H1 (cell line): ENCODE measurements around the gene ARPC4. TPM values are rescaled to one million over a fixed set of nuclear protein-coding genes. Genes with fewer than 3 reads are reported as not detected.

Source experiments
- CTCF ChIA-PET: fragments of 300-600 bp; sonication (Branson Sonifier 250); formaldehyde crosslinking; loops from one replicate; lab custom pipeline; 2021; ENCODE audit not compliant: partially characterized antibody; lab: Charles Lee
- POLR2A ChIA-PET: fragments of 300-600 bp; sonication (Branson Sonifier 250); formaldehyde crosslinking; loops from one replicate; lab custom pipeline; 2021; ENCODE audit warnings: inconsistent platforms; ENCODE audit not compliant: partially characterized antibody; lab: Charles Lee
- DNase-seq, 2 experiments: peaks; one replicate each; pipeline versions ENCODE4 v3.0.0 to v3.0.0-alpha.2; 2010 to 2022; ENCODE audit warnings: low spot score in 2 of 2, low read depth in 1 of 2, mixed read lengths in 1 of 2
- FAIRE-seq: peaks from 2 replicates; lab custom pipeline; 2011; peaks lifted over from hg19 to GRCh38; lab: Jason Lieb, UNC
- H2AFZ ChIP-seq: 2 replicates; pipeline ENCODE4 v1.8.1; 2012; ENCODE audit warnings: low read length, inconsistent platforms
- H2AK5ac ChIP-seq: 2 replicates; pipeline ENCODE4 v1.6.1; 2013; ENCODE audit warnings: low read depth, low read length
- H2BK120ac ChIP-seq: replicated peaks from 2 replicates; pipeline ENCODE3; 2013; ENCODE audit warnings: low read depth, low read length, inconsistent platforms
- H2BK12ac ChIP-seq: 2 replicates; pipeline ENCODE4 v1.6.1; 2013; ENCODE audit warnings: low read depth, low read length
- H2BK15ac ChIP-seq: 2 replicates; pipeline ENCODE4 v1.6.1; 2013; ENCODE audit warnings: low read length
- H2BK20ac ChIP-seq: 2 replicates; pipeline ENCODE4 v1.6.1; 2013; ENCODE audit warnings: low read length
- H2BK5ac ChIP-seq: 2 replicates; pipeline ENCODE4 v1.6.1; 2013; ENCODE audit warnings: low read depth, low read length
- H3K14ac ChIP-seq: 2 replicates; pipeline ENCODE4 v1.6.1; 2013; ENCODE audit warnings: inconsistent platforms; ENCODE audit not compliant: insufficient read length
- H3K18ac ChIP-seq: 2 replicates; pipeline ENCODE4 v1.6.1; 2013; ENCODE audit warnings: low read length; ENCODE audit errors: extremely low read depth
- H3K23ac ChIP-seq: 2 replicates; pipeline ENCODE4 v1.6.1; 2013; ENCODE audit warnings: inconsistent platforms; ENCODE audit not compliant: insufficient read length
- H3K23me2 ChIP-seq: 2 replicates; pipeline ENCODE4 v1.6.1; 2013; ENCODE audit warnings: low read depth, low read length
- H3K27ac ChIP-seq: 2 replicates; pipeline ENCODE4 v1.6.1; 2011; ENCODE audit warnings: low read depth, low read length, inconsistent platforms
- H3K27me3 ChIP-seq, 4 experiments: replicated peaks in 1 of 4; 1 replicate in 1 of 4; 2 replicates in 3 of 4; pipeline versions ENCODE4 v1.6.1 to v1.8.1; 2011 to 2013; ENCODE audit warnings: low read length in 3 of 4, mild to moderate bottlenecking in 3 of 4, inconsistent platforms in 2 of 4, mixed read lengths in 2 of 4, moderate library complexity in 1 of 4; ENCODE audit not compliant: control insufficient read depth in 3 of 4, insufficient read depth in 3 of 4; ENCODE audit errors: extremely low read depth in 1 of 4
- H3K36me3 ChIP-seq, 4 experiments: 2 replicates each; pipeline versions ENCODE4 v1.6.1 to v1.8.1; 2011 to 2013; ENCODE audit warnings: mild to moderate bottlenecking in 4 of 4, low read length in 3 of 4, moderate library complexity in 2 of 4, control low read depth in 1 of 4, inconsistent platforms in 1 of 4; ENCODE audit not compliant: insufficient read depth in 4 of 4, control insufficient read depth in 2 of 4
- H3K4ac ChIP-seq: replicated peaks from 2 replicates; pipeline ENCODE3; 2013; ENCODE audit warnings: low read length, low read depth, mixed read lengths, inconsistent platforms; ENCODE audit not compliant: insufficient read length
- H3K4me1 ChIP-seq, 4 experiments: replicated peaks in 1 of 4; 1 replicate in 1 of 4; 2 replicates in 3 of 4; pipeline versions ENCODE4 v1.6.1 to v1.8.1; 2011 to 2013; ENCODE audit warnings: low read length in 3 of 4, inconsistent platforms in 2 of 4, mixed read lengths in 1 of 4; ENCODE audit not compliant: insufficient read depth in 4 of 4, control insufficient read depth in 3 of 4
- H3K4me2 ChIP-seq, 2 experiments: 2 replicates each; pipeline versions ENCODE4 v1.6.1 to v1.8.1; 2011 to 2013; ENCODE audit warnings: low read depth in 2 of 2, low read length in 2 of 2, control low read depth in 1 of 2, inconsistent platforms in 1 of 2, mild to moderate bottlenecking in 1 of 2; ENCODE audit not compliant: insufficient read depth in 1 of 2
- H3K4me3 ChIP-seq, 4 experiments: fragments of 200-600, 300-600 bp in 1 of 4; sonication (generic), shearing (Covaris generic), sonication (Bioruptor Twin) in 1 of 4; 2 replicates each; pipeline versions ENCODE4 v1.5.1 to v1.8.1; 2011 to 2016; ENCODE audit warnings: low read length in 4 of 4, low read depth in 3 of 4, control low read depth in 2 of 4, inconsistent platforms in 2 of 4, mild to moderate bottlenecking in 2 of 4, mixed read lengths in 1 of 4, moderate library complexity in 1 of 4; ENCODE audit not compliant: insufficient read depth in 2 of 4; ENCODE audit errors: extremely low read depth in 1 of 4
- H3K56ac ChIP-seq: replicated peaks from 2 replicates; pipeline ENCODE3; 2013; ENCODE audit warnings: low read depth, mild to moderate bottlenecking, mixed read lengths, low read length, inconsistent platforms; ENCODE audit not compliant: insufficient read length
- H3K79me1 ChIP-seq: 2 replicates; pipeline ENCODE4 v1.6.1; 2013; ENCODE audit warnings: low read depth, low read length, control low read depth
- H3K79me2 ChIP-seq, 2 experiments: 2 replicates each; pipeline versions ENCODE4 v1.6.1 to v1.8.1; 2012 to 2013; ENCODE audit warnings: low read length in 2 of 2, mild to moderate bottlenecking in 2 of 2, inconsistent platforms in 1 of 2; ENCODE audit not compliant: insufficient read depth in 2 of 2, control insufficient read depth in 1 of 2
- H3K9ac ChIP-seq, 4 experiments: replicated peaks in 1 of 4; 1 replicate in 1 of 4; 2 replicates in 3 of 4; pipeline versions ENCODE4 v1.6.1 to v1.8.1; 2011 to 2013; ENCODE audit warnings: low read depth in 3 of 4, low read length in 3 of 4, control low read depth in 2 of 4, mild to moderate bottlenecking in 2 of 4, moderate library complexity in 2 of 4, inconsistent platforms in 1 of 4; ENCODE audit errors: extremely low read depth in 1 of 4
- H3K9me3 ChIP-seq, 2 experiments: 2 replicates each; pipeline versions ENCODE4 v1.6.1 to v1.8.1; 2012 to 2013; ENCODE audit warnings: mild to moderate bottlenecking in 2 of 2, moderate library complexity in 2 of 2, control low read depth in 1 of 2, inconsistent platforms in 1 of 2, low read depth in 1 of 2, low read length in 1 of 2, mixed read lengths in 1 of 2; ENCODE audit not compliant: insufficient read depth in 2 of 2
- H4K20me1 ChIP-seq, 2 experiments: replicated peaks in 1 of 2; 2 replicates each; pipeline versions ENCODE3 to v1.8.1; 2011 to 2013; ENCODE audit warnings: inconsistent platforms in 2 of 2, low read length in 2 of 2, mild to moderate bottlenecking in 1 of 2; ENCODE audit not compliant: insufficient read depth in 2 of 2, control insufficient read depth in 1 of 2
- H4K5ac ChIP-seq: 2 replicates; pipeline ENCODE4 v1.6.1; 2013; ENCODE audit warnings: low read length, low read depth, mixed read lengths, inconsistent platforms; ENCODE audit not compliant: insufficient read length
- H4K8ac ChIP-seq: 2 replicates; pipeline ENCODE4 v1.8.0; 2013; ENCODE audit warnings: mild to moderate bottlenecking, moderate library complexity, low read length, inconsistent platforms; ENCODE audit not compliant: insufficient read depth; ENCODE audit errors: extremely low read depth
- H4K91ac ChIP-seq: replicated peaks from 2 replicates; pipeline ENCODE3; 2013; ENCODE audit warnings: low read length, mixed read lengths, inconsistent platforms; ENCODE audit not compliant: insufficient read length
- CBX8 ChIP-seq: fragments of 300-800, 300-1000 bp; sonication (generic); IDR thresholded peaks from 2 replicates; pipeline ENCODE4 v1.7.1; 2016; ENCODE audit warnings: low read depth, low read length, borderline replicate concordance
- KDM1A ChIP-seq: fragments of 200-600, 300-600 bp; sonication (generic); IDR thresholded peaks from 2 replicates; pipeline ENCODE4 v1.7.1; 2016; ENCODE audit warnings: mild to moderate bottlenecking, low read length, borderline replicate concordance
- KDM5A ChIP-seq: fragments of 200-600 bp; IDR thresholded peaks from 2 replicates; pipeline ENCODE4 v1.7.1; 2012; ENCODE audit warnings: mild to moderate bottlenecking, low read length, inconsistent platforms, mixed read lengths
- NANOG ChIP-seq: IDR thresholded peaks from 2 replicates; pipeline ENCODE4 v1.6.1; 2011; ENCODE audit warnings: low read length, low read depth, mild to moderate bottlenecking, inconsistent platforms; ENCODE audit not compliant: insufficient read depth, poor library complexity, severe bottlenecking
- NRF1 ChIP-seq: IDR thresholded peaks from 2 replicates; pipeline ENCODE4 v1.6.1; 2011; ENCODE audit warnings: mild to moderate bottlenecking, low read depth, low read length, improper control_type of control experiment
- PHF8 ChIP-seq: fragments of 200-600 bp; sonication (generic); conservative IDR thresholded peaks from 2 replicates; pipeline ENCODE4 v1.7.1; 2012; ENCODE audit warnings: low read depth, mild to moderate bottlenecking, inconsistent platforms, low read length, moderate library complexity
- RNF2 ChIP-seq: fragments of 200-900, 300-1000 bp; sonication (generic); IDR thresholded peaks from 2 replicates; pipeline ENCODE4 v1.7.1; 2016; ENCODE audit warnings: borderline replicate concordance, low read depth, mild to moderate bottlenecking, antibody characterized with exemption, low read length; ENCODE audit not compliant: poor library complexity, severe bottlenecking; ENCODE audit errors: missing control alignments
- SAP30 ChIP-seq: fragments of 300-600 bp; sonication (generic); IDR thresholded peaks from 2 replicates; pipeline ENCODE4 v1.7.1; 2012; ENCODE audit warnings: low read length, moderate library complexity, mild to moderate bottlenecking, inconsistent platforms; ENCODE audit not compliant: insufficient read depth, insufficient replicate concordance
- TAF1 ChIP-seq: IDR thresholded peaks from 2 replicates; pipeline ENCODE4 v1.6.1; 2011; ENCODE audit warnings: mild to moderate bottlenecking, low read depth, low read length
- TBP ChIP-seq: IDR thresholded peaks from 2 replicates; pipeline ENCODE4 v1.6.1; 2011; ENCODE audit warnings: low read depth, low read length, improper control_type of control experiment
- WGBS, 2 experiments: shearing (Covaris generic) in 1 of 2; methylation state at CpG; one replicate each; pipeline versions ENCODE4 v1.1.6 to v1.1.7; 2013 to 2015; ENCODE audit warnings: low lambda C conversion rate in 2 of 2, mixed read lengths in 2 of 2, inconsistent platforms in 1 of 2, low coverage in 1 of 2, missing lambda C conversion rate in 1 of 2; ENCODE audit not compliant: insufficient replicate concordance in 2 of 2, insufficient coverage in 1 of 2, insufficient read length in 1 of 2; ENCODE audit errors: extremely low coverage in 1 of 2, missing lambda C conversion rate in 1 of 2; 5-methylcytosine and 5-hydroxymethylcytosine counted together
- polyA plus RNA-seq, 7 experiments: library from polyadenylated mRNA; depleted of rRNA in 3 of 7; stranded (reverse) in 5 of 7; unstranded in 2 of 7; fragments of >200 nt in 5 of 7; fragments of 200-250 nt in 2 of 7; gene quantifications; 1 replicate in 5 of 7; 2 replicates in 1 of 7; 4 replicates in 1 of 7; pipeline versions ENCODE4 v1.2.1 to v1.2.3, GENCODE V29; 2011 to 2013; ENCODE audit warnings: missing spikeins in 2 of 7, mixed read lengths in 2 of 7
- total RNA-seq: library from RNA; stranded (reverse); fragmentation: NEBNext Ultra II Directional; extraction: Animal tissue kit (Norgen Biotek cat#: 25700); gene quantifications from 2 replicates; pipeline ENCODE4 v1.2.1, GENCODE V29; 2021
- TF ChIP-seq, protein P1 (sequence below): IDR thresholded peaks from 2 replicates; pipeline ENCODE4 v1.6.1; 2012; ENCODE audit warnings: inconsistent platforms

Gene ARPC4
- total and polyA plus RNA-seq, 2 of the 8 experiments (the other 6 are each of a cell fraction or from before 2014, with no cell fraction given), result 138 to 154 TPM

DNA sequence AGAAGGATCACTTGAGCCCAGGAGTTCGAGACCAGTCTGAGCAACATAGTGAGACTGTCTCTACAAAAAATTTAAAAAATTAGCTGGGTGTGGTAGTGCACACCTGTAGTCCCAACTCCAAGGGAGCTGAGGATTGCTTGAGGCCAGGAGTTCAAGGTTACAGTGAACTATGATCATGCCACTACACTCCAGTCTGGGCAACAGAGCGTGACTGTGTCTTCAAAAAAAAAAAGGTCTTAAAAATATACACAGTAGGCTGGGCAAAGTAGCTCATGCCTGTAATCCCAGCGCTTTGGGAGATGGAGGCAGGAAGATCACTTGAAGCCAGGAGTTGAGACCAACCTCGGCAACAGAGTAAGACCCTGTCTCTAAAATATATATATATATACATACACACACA is 12.0 kb upstream of the ARPC4 start:
- H2BK5ac ChIP-seq, result no peak overlapping the region
- H3K27ac ChIP-seq, result no peak overlapping the region
- H3K14ac ChIP-seq, result no peak overlapping the region
- no peak overlapping the region for H2BK20ac ChIP-seq
- no peak overlapping the region for H3K23ac ChIP-seq
- no peak overlapping the region for H2AK5ac ChIP-seq
- no peak overlapping the region for H3K56ac ChIP-seq
- H3K4ac ChIP-seq, result no peak overlapping the region
- H3K18ac ChIP-seq, result no peak overlapping the region
- no peaks in the 10 kb centered on the region for H3K79me1 ChIP-seq
- ChIA-PET POLR2A (interaction anchor here (0.6 to 2.3 kb wide), 5 partner anchors 9 to 384 kb away, joined by 3 to 7 read pairs (median 3); no protein-coding TSS in a partner anchor), CTCF (interaction anchor here (0.6 to 3.9 kb wide), 3 partner anchors 10 to 224 kb away, joined by 4 to 11 read pairs (median 6); no protein-coding TSS in a partner anchor)
- H3K23me2 ChIP-seq, result no peaks in the 10 kb centered on the region; the same call in 1 of the 2 replicates
- no peak for FAIRE-seq
- H2BK15ac ChIP-seq, result no peak overlapping the region
- H2BK120ac ChIP-seq, result no peak overlapping the region
- no peak overlapping the region for H2BK12ac ChIP-seq
- H3K79me2 ChIP-seq, result no peaks in the 10 kb centered on the region
- H4K20me1 ChIP-seq, result no peaks in the 10 kb centered on the region
- no peak overlapping the region for H3K9ac ChIP-seq
- no peak for DNase-seq
- H3K4me3 ChIP-seq, result no peak overlapping the region
- WGBS, 2 experiments, result 90% methylated on average over 4 of the region's 4 CpGs; no CpG with 5 or more reads in 1 of the 2 experiments
- peaks cover 0 to 3% (median 0%) of the 10 kb centered on the region in 4 experiments; a peak in 1 of 7 replicates for H3K27me3 ChIP-seq
- H3K9me3 ChIP-seq, result no peaks in the 10 kb centered on the region
- H3K36me3 ChIP-seq, result peaks cover 4 to 35% (median 23%) of the 10 kb centered on the region in 4 experiments
- H2AFZ ChIP-seq, result no peak overlapping the region
- H4K91ac ChIP-seq, result no peak overlapping the region
- H4K8ac ChIP-seq, result no peak overlapping the region
- TF ChIP-seq PHF8, result no peak
- no peak for TF ChIP-seq TAF1
- TF ChIP-seq, protein P1, sequence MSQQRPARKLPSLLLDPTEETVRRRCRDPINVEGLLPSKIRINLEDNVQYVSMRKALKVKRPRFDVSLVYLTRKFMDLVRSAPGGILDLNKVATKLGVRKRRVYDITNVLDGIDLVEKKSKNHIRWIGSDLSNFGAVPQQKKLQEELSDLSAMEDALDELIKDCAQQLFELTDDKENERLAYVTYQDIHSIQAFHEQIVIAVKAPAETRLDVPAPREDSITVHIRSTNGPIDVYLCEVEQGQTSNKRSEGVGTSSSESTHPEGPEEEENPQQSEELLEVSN, result no peak
- no peak for TF ChIP-seq KDM1A
- no peak for TF ChIP-seq SAP30
- TF ChIP-seq KDM5A, result no peak
- no peak for TF ChIP-seq RNF2
- no peak for TF ChIP-seq CBX8
- TF ChIP-seq NANOG, result no peak
- no peak for TF ChIP-seq NRF1
- no peak for TF ChIP-seq TBP
- H3K4me1 ChIP-seq, result no peaks in the 10 kb centered on the region
- no peak overlapping the region for H3K4me2 ChIP-seq
- H4K5ac ChIP-seq, result no peak overlapping the region
